ENCODE data around the gene WDR18. TPM values are rescaled to one million over a fixed set of nuclear protein-coding genes. Genes with fewer than 3 reads are reported as not detected.

Gene WDR18
- total and polyA plus RNA-seq, 2 experiments from 2014 or later, result 155 to 157 TPM

GRCh38 chr19:944171-944567 lies 40.0 kb upstream of the WDR18 start (continued):
- TF ChIP-seq ETS1 (IDR thresholded peaks at IDR 0.05) (no peak), JUNB (IDR thresholded peaks at IDR 0.05; ENCODE audit: unreplicated experiment) (no peak), CTCF (conservative IDR thresholded peaks at IDR 0.05; ENCODE audit: low read depth in 2 of 2) (no peak), REST (IDR thresholded peaks at IDR 0.05; ENCODE audit: unreplicated experiment) (no peak), STAT1 (IDR thresholded peaks at IDR 0.05; ENCODE audit: unreplicated experiment) (no peak), POLR2AphosphoS5 (IDR thresholded peaks at IDR 0.05; ENCODE audit: low read depth) (no peak), EZH2 (IDR thresholded peaks at IDR 0.05; ENCODE audit: low read depth, unreplicated experiment) (no peak), ZNF331 (CRISPR knock-in tag; IDR thresholded peaks at IDR 0.05; ENCODE audit: low read depth) (no peak), CREB1 (CRISPR knock-in tag; IDR thresholded peaks at IDR 0.05; ENCODE audit: low read depth) (no peak)

- no peak overlapping the region for H3K27ac ChIP-seq (ENCODE audit: low read depth)
- Mint-ChIP-seq H3K36me3 (ENCODE audit: low read depth) (peaks cover 31% of the 10 kb centered on the region), H3K27me3 (ENCODE audit: insufficient read depth, low read depth, poor library complexity) (peaks cover 20% of the 10 kb centered on the region), H3K4me1 (no peaks in the 10 kb centered on the region; the same call in 2 of the 3 replicates), H3K4me3 (no peak overlapping the region), H3K27ac (no peak overlapping the region), H3K9me3 (peaks cover 2% of the 10 kb centered on the region; the same call in 1 of the 3 replicates)
- no peak overlapping the region for H2AFZ ChIP-seq
- ATAC-seq (no peak), DNase-seq (ENCODE audit: low spot score) (no peak)
- peaks cover 5% of the 10 kb centered on the region for H4K20me1 ChIP-seq (replicated peaks; ENCODE audit: insufficient read depth)
- H3K4me2 ChIP-seq, result no peak overlapping the region
- no peaks in the 10 kb centered on the region for H3F3A ChIP-seq (replicated peaks; ENCODE audit: low read depth)
- no peaks in the 10 kb centered on the region for H3K27me3 ChIP-seq (ENCODE audit: insufficient read depth)
- H3K9me2 ChIP-seq (ENCODE audit: insufficient read depth), result no peaks in the 10 kb centered on the region
- no peaks in the 10 kb centered on the region for H3K36me3 ChIP-seq (ENCODE audit: insufficient read depth)
- no peak overlapping the region for H3K4me3 ChIP-seq
- H3K4me1 ChIP-seq (ENCODE audit: insufficient read depth), result no peaks in the 10 kb centered on the region
- H3K79me2 ChIP-seq (replicated peaks; ENCODE audit: insufficient read depth), result peaks cover 36% of the 10 kb centered on the region
- TF ChIP-seq ZNF462 (CRISPR knock-in tag; IDR thresholded peaks at IDR 0.05), result no peak
- no peak for TF ChIP-seq STAT1 (IDR thresholded peaks at IDR 0.05; ENCODE audit: unreplicated experiment)
Observed at GRCh38 chr19:944663-945241, 39.4 kb upstream of the WDR18 start.
